C4-2B (cell line): ENCODE results near the gene IL19.

Experiments used
- CTCF ChIP-seq: fragments of 450-650 bp; conservative IDR thresholded peaks from 2 replicates; pipeline ENCODE4 v1.5.1; 2017; ENCODE audit warnings: mild to moderate bottlenecking
- ZFX ChIP-seq: fragments of 450-650 bp; IDR thresholded peaks from 2 replicates; pipeline ENCODE4 v1.6.1; 2017

DNA sequence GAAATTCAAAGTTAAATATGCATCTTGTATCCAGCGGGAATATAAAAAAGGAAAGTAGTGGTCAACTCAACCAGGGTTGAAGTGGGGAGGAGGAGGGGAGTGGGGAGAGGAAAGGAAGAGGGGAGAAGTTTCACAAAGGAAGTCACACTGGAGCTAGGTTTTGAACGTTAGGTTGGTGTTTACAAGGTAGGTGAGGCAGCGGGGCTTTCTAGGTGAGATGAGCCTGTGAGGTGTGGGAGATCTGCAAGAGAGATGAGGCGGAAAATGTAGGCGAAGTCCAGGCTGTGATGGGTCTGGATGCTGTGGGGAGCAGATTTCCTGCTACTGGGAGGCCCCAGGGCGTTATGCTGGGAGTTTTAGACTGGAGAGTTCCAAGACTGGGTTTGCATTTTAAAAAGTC, 58.7 kb downstream of the IL19 start:
- no peak for TF ChIP-seq CTCF
- no peak for TF ChIP-seq ZFX
